Panc1 (cell line): Measurements from ENCODE around the gene FAM151A. TPM values are rescaled to one million over a fixed set of nuclear protein-coding genes. Genes with fewer than 3 reads are reported as not detected.

Source experiments
- ATAC-seq: fragments of 200-7000 bp; cut with Tn5 transposase; 2 replicates; pipeline ENCODE4 v1.9.1; 2020; ENCODE audit warnings: mild to moderate bottlenecking, moderate library complexity
- BruUV-seq: library from RNA; stranded (reverse); fragments of 400-500 nt; replicated peaks from 2 replicates; lab custom pipeline; 2021; lab: Mats Ljungman, UMichigan
- CTCF ChIA-PET: fragments of 300-600 bp; sonication (Branson Sonifier 250); formaldehyde crosslinking; loops from one replicate; lab custom pipeline; 2022; ENCODE audit warnings: antibody characterized with exemption; lab: Charles Lee
- POLR2A ChIA-PET: fragments of 300-600 bp; sonication (Branson Sonifier 250); formaldehyde crosslinking; loops from one replicate; lab custom pipeline; 2022; ENCODE audit warnings: antibody characterized with exemption; lab: Charles Lee
- DNase-seq: peaks from one replicate; pipeline ENCODE4 v3.0.0-alpha.2; 2010; ENCODE audit warnings: low read depth, low spot score
- H3K27ac ChIP-seq: 2 replicates; pipeline ENCODE4 v1.5.1; 2011; ENCODE audit warnings: mild to moderate bottlenecking, low read length, inconsistent platforms
- H3K27me3 ChIP-seq: fragments of 200-500 bp; sonication (Bioruptor generic); 2 replicates; pipeline ENCODE4 v1.6.0; 2014; ENCODE audit warnings: low read length, inconsistent platforms; ENCODE audit not compliant: control insufficient read depth, insufficient read depth
- H3K36me3 ChIP-seq: fragments of 200-500 bp; sonication (Bioruptor generic); 2 replicates; pipeline ENCODE4 v1.5.1; 2014; ENCODE audit warnings: inconsistent platforms, mild to moderate bottlenecking, low read length, moderate library complexity; ENCODE audit not compliant: control insufficient read depth, insufficient read depth
- H3K4me1 ChIP-seq: 2 replicates; pipeline ENCODE4 v1.5.1; 2011; ENCODE audit warnings: inconsistent platforms, mild to moderate bottlenecking, low read length, moderate library complexity; ENCODE audit not compliant: control insufficient read depth, insufficient read depth
- H3K4me3 ChIP-seq, 2 experiments: 2 replicates each; pipeline ENCODE4 v1.5.1; 2011 to 2012; ENCODE audit warnings: low read depth in 2 of 2, low read length in 2 of 2, mild to moderate bottlenecking in 2 of 2, inconsistent platforms in 1 of 2, moderate library complexity in 1 of 2
- H3K9me3 ChIP-seq: fragments of 200-500 bp; sonication (Bioruptor generic); 2 replicates; pipeline ENCODE4 v1.5.1; 2014; ENCODE audit warnings: low read depth, mild to moderate bottlenecking, inconsistent platforms, low read length, moderate library complexity; ENCODE audit not compliant: control insufficient read depth, insufficient read depth
- POLR2AphosphoS5 ChIP-seq: IDR thresholded peaks from 2 replicates; pipeline ENCODE4 v1.6.1; 2012; ENCODE audit warnings: mild to moderate bottlenecking, low read depth, low read length, moderate library complexity
- SIN3A ChIP-seq: IDR thresholded peaks from 2 replicates; pipeline ENCODE4 v1.6.1; 2012; ENCODE audit warnings: low read depth, mild to moderate bottlenecking, low read length, moderate library complexity, borderline replicate concordance; ENCODE audit not compliant: insufficient read depth
- TCF7L2 ChIP-seq: IDR thresholded peaks from 2 replicates; pipeline ENCODE4 v1.6.1; 2011; ENCODE audit warnings: mild to moderate bottlenecking, low read depth, low read length, inconsistent platforms
- in situ Hi-C: cut with HindIII; loops from 2 replicates; pipeline ENCODE4 v1.10.0; 2016; ENCODE audit warnings: low sequenced_read_pairs, low pct_unique_long_range_greater_than_20kb
- intact Hi-C: fragments of 100-400 bp; cut with micrococcal nuclease; formaldehyde crosslinking; loops from one replicate; pipeline ENCODE4 v1.10.0; 2022; ENCODE audit not compliant: unreplicated experiment
- total RNA-seq: library from RNA; stranded (reverse); gene quantifications from one replicate; pipeline ENCODE4 v1.2.1, GENCODE V29; 2021; ENCODE audit not compliant: unreplicated experiment
- TF ChIP-seq, protein P1 (sequence below), 2 experiments: IDR thresholded peaks; 2 replicates each; pipeline ENCODE4 v1.6.1; 2011 to 2012; ENCODE audit warnings: low read depth in 2 of 2, control low read depth in 1 of 2, low read length in 1 of 2, mild to moderate bottlenecking in 1 of 2, moderate library complexity in 1 of 2; ENCODE audit not compliant: insufficient read depth in 1 of 2
- TF ChIP-seq, protein P2 (sequence below): fragments of 450-650 bp; IDR thresholded peaks from 2 replicates; pipeline ENCODE4 v1.5.1; 2017; ENCODE audit warnings: mild to moderate bottlenecking

The FAM151A gene
- total RNA-seq, 1 experiment from 2014 or later: not detected

DNA sequence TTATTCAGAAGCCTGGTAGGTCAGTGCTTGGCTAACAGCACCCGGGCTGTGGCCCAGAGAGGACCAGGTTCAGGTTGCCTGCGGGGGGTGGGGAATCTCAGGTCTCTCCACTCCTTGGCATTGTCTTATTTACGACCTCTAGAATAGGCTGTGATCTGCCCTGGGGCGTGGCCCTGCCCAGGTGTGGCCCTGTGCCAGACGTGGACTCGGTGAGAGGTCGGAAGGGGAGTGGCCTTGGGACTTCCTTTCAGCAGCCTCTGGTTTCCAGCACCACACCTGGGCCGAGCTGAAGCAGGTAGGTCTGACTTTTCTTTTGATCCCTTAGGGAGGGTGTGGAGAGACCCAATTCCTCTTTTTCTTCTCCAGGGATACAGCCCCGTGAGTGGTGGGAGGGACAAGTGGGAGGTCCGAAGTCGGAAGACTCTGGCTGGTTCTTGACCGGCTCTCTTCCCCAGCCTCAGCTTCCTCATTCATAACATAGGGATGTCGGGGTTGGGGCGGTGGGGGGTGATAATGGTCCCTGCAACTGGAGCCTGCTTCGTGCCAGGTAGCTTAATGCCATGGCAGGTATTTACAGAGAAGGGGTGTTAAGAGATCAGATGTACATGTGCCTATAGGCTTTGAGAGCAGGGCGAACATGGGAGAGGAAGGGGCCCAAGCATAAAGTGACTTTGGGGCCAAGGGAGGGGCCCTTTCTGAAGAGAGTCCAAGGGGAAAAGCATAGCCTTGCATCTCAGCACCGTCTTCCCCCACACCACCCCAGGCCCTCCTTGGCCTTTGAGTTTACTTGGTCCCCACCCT, 58.8 kb downstream of the FAM151A start:
- Histone ChIP-seq H3K36me3 (no peaks in the 10 kb centered on the region), H3K27ac (no peak overlapping the region), H3K4me1 (no peaks in the 10 kb centered on the region), H3K9me3 (no peaks in the 10 kb centered on the region), H3K4me3 (no peak overlapping the region), H3K27me3 (no peaks in the 10 kb centered on the region)
- BruUV-seq: no TSS peak
- intact Hi-C loops: no loop called here
- POLR2A ChIA-PET: interaction anchor here (0.6 kb wide), 1 partner anchor 267 kb away, joined by 3 read pairs; no protein-coding TSS in a partner anchor
- peak; percentile 39 for ATAC-seq
- CTCF ChIA-PET: interaction anchor here (1.0 kb wide), 1 partner anchor 65 kb away, joined by 3 read pairs; no protein-coding TSS in a partner anchor
- DNase-seq: no peak
- TF ChIP-seq, protein P1, sequence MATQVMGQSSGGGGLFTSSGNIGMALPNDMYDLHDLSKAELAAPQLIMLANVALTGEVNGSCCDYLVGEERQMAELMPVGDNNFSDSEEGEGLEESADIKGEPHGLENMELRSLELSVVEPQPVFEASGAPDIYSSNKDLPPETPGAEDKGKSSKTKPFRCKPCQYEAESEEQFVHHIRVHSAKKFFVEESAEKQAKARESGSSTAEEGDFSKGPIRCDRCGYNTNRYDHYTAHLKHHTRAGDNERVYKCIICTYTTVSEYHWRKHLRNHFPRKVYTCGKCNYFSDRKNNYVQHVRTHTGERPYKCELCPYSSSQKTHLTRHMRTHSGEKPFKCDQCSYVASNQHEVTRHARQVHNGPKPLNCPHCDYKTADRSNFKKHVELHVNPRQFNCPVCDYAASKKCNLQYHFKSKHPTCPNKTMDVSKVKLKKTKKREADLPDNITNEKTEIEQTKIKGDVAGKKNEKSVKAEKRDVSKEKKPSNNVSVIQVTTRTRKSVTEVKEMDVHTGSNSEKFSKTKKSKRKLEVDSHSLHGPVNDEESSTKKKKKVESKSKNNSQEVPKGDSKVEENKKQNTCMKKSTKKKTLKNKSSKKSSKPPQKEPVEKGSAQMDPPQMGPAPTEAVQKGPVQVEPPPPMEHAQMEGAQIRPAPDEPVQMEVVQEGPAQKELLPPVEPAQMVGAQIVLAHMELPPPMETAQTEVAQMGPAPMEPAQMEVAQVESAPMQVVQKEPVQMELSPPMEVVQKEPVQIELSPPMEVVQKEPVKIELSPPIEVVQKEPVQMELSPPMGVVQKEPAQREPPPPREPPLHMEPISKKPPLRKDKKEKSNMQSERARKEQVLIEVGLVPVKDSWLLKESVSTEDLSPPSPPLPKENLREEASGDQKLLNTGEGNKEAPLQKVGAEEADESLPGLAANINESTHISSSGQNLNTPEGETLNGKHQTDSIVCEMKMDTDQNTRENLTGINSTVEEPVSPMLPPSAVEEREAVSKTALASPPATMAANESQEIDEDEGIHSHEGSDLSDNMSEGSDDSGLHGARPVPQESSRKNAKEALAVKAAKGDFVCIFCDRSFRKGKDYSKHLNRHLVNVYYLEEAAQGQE (IDR thresholded peaks at IDR 0.05; ENCODE audit: insufficient read depth in 1 of 2, low read depth in 2 of 2, low read length in 1 of 2): no peak
- TF ChIP-seq POLR2AphosphoS5: no peak
- no peak for TF ChIP-seq TCF7L2
- TF ChIP-seq, protein P2, sequence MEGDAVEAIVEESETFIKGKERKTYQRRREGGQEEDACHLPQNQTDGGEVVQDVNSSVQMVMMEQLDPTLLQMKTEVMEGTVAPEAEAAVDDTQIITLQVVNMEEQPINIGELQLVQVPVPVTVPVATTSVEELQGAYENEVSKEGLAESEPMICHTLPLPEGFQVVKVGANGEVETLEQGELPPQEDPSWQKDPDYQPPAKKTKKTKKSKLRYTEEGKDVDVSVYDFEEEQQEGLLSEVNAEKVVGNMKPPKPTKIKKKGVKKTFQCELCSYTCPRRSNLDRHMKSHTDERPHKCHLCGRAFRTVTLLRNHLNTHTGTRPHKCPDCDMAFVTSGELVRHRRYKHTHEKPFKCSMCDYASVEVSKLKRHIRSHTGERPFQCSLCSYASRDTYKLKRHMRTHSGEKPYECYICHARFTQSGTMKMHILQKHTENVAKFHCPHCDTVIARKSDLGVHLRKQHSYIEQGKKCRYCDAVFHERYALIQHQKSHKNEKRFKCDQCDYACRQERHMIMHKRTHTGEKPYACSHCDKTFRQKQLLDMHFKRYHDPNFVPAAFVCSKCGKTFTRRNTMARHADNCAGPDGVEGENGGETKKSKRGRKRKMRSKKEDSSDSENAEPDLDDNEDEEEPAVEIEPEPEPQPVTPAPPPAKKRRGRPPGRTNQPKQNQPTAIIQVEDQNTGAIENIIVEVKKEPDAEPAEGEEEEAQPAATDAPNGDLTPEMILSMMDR: no peak
- no peak for TF ChIP-seq SIN3A
- in situ Hi-C loops: no loop called here

DNA sequence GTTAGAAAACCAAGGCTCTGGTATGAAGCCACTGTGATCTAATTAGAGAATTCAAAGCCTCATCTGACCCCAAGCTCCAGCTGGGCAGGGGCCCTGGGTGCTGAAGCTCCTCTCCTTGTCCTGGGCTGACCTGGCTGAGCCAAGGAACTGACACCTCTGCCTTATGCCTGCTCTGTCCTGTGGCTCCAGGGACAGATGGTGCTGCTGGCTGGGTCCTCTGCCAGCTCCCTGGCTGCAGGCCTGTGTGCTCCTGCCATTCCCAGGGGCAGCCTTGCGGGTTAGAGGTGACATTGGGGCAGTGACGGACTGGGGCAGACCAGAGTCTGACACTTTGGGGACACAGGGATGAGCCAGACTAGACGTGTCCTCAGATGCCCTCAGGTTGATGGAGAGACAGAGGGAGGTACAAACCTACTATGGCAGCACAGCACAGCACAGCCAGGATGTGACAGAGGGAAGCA, 63.5 kb downstream of the FAM151A start:
- in situ Hi-C loops (no loop called here), intact Hi-C loops (no loop called here)
- Histone ChIP-seq H3K36me3 (no peaks in the 10 kb centered on the region), H3K9me3 (no peaks in the 10 kb centered on the region), H3K4me1 (no peaks in the 10 kb centered on the region), H3K27ac (no peak overlapping the region), H3K4me3 (no peak overlapping the region), H3K27me3 (no peaks in the 10 kb centered on the region)
- POLR2A ChIA-PET: no interaction called here
- DNase-seq (no peak), ATAC-seq (no peak)
- no TSS peak for BruUV-seq
- CTCF ChIA-PET: no interaction called here
- TF ChIP-seq, protein P2: no peak
- TF ChIP-seq SIN3A: no peak
- TF ChIP-seq TCF7L2: no peak

Other genes starting within 250 kb of the FAM151A start
- 22.5 TPM for gene SSBP3, start 217.1 kb downstream of the FAM151A start, total RNA-seq
- gene ACOT11, start 75.3 kb downstream of the FAM151A start, total RNA-seq: 1.9 TPM
- gene MROH7, start 18.3 kb upstream of the FAM151A start, total RNA-seq: not detected
- gene TTC4, start 92.3 kb upstream of the FAM151A start, total RNA-seq: 25.2 TPM
- gene PARS2, start 141.0 kb upstream of the FAM151A start, total RNA-seq: 4.4 TPM
- gene TTC22, start 177.8 kb upstream of the FAM151A start, total RNA-seq: 0.10 TPM